Measurements from ENCODE around the gene CDH13. TPM values are rescaled to one million over a fixed set of nuclear protein-coding genes. Genes with fewer than 3 reads are reported as not detected.

The CDH13 gene
- total RNA-seq, 4 donors from 2014 or later = 12.5 to 35.9 (median 22.1) TPM

GRCh38 chr16:82801361-82801760, 174.6 kb downstream of the CDH13 start:
- no peak for DNase-seq (ENCODE audit: low spot score)
- no peak for ATAC-seq (ENCODE audit: low FRiP score)
- TF ChIP-seq, protein P1, sequence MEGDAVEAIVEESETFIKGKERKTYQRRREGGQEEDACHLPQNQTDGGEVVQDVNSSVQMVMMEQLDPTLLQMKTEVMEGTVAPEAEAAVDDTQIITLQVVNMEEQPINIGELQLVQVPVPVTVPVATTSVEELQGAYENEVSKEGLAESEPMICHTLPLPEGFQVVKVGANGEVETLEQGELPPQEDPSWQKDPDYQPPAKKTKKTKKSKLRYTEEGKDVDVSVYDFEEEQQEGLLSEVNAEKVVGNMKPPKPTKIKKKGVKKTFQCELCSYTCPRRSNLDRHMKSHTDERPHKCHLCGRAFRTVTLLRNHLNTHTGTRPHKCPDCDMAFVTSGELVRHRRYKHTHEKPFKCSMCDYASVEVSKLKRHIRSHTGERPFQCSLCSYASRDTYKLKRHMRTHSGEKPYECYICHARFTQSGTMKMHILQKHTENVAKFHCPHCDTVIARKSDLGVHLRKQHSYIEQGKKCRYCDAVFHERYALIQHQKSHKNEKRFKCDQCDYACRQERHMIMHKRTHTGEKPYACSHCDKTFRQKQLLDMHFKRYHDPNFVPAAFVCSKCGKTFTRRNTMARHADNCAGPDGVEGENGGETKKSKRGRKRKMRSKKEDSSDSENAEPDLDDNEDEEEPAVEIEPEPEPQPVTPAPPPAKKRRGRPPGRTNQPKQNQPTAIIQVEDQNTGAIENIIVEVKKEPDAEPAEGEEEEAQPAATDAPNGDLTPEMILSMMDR (IDR thresholded peaks at IDR 0.05) = no peak

DNA sequence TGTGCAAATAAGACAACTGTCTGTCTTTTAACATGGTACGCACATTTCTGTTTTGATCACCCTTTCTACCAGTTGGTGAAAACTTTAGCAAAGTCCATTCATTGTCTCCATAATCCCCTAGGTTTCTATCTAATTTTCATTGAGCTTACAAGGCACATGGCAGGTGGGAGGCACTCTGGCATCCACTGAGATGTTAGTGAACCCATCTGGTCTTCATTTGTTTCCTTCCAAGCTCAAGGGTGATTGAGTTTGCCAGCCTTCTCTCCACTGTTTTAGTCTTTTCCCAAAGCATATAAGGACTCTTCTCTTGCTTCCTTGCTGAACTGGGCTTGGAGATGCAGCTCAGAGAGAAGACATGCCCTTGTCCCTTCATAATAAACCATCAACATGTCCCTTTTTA, 179.1 kb downstream of the CDH13 start:
- no peak for DNase-seq (ENCODE audit: low spot score)
- TF ChIP-seq, protein P1 (IDR thresholded peaks at IDR 0.05) = no peak
- ATAC-seq (ENCODE audit: low FRiP score) = no peak

DNA sequence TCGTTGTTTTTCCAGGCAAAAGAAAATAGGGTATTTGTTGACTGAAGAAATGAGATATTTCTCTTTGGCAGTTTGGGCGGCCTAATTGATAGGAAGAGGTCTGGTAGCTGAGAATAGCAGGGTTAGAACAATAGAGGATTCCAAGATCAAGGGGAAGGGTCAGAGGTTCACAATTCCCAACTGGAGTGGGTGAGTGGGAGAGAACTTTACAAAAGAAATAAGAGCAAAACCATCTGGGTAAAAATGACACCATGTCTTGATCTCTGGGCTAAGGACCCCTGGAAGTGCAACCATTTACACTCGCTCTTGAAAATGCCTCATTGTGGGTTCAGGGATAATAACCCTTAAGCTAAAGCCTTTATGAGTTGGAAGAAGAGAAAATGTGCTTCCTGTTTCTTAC, 180.5 kb downstream of the CDH13 start:
- TF ChIP-seq, protein P1 (IDR thresholded peaks at IDR 0.05) = no peak
- no peak for DNase-seq (ENCODE audit: low spot score)
- ATAC-seq (ENCODE audit: low FRiP score) = no peak

DNA sequence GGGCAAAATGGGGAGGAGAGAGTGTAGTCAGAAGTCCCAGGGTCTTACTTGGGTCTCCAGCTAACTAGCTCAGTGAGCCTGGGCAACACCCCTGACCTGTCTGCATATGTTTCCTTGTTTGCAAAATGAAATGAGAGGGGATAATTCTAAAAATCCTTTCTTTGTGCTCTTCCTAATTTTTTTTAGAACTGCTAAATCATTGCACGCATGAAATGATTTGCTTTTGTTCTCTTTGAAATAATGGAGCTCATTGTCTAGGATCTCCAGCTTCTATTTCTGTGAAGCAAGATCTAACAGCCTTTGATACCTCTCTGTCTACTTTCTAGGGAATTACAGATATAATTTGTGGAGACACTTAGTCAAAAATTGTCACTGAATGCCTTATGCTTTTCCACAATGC, 181.3 kb downstream of the CDH13 start:
- ATAC-seq (ENCODE audit: low FRiP score) (no peak), DNase-seq (ENCODE audit: low spot score) (no peak)
- TF ChIP-seq, protein P1 (IDR thresholded peaks at IDR 0.05) = no peak

- no peak for DNase-seq (ENCODE audit: low spot score)
- no peak for ATAC-seq (ENCODE audit: low FRiP score)
- TF ChIP-seq, protein P1 (IDR thresholded peaks at IDR 0.05) = no peak
These were observed 183.3 kb downstream of the CDH13 start for GRCh38 chr16:82810077-82810476.

GRCh38 chr16:82814059-82814458, 187.3 kb downstream of the CDH13 start:
- no peak for ATAC-seq (ENCODE audit: low FRiP score)
- DNase-seq (ENCODE audit: low spot score) = no peak
- TF ChIP-seq, protein P1 (IDR thresholded peaks at IDR 0.05) = no peak

GRCh38 chr16:82819286-82819685, 192.5 kb downstream of the CDH13 start:
- TF ChIP-seq, protein P1 (IDR thresholded peaks at IDR 0.05) = no peak
- ATAC-seq (ENCODE audit: low FRiP score) = no peak

More at GRCh38 chr16:82819286-82819685, 192.5 kb downstream of the CDH13 start:
- no peak for DNase-seq (ENCODE audit: low spot score)
